BLaER1 (cell line): ENCODE data around the gene GPRC5D.

Experiments used
- H3K27ac ChIP-seq: shearing (Covaris generic); formaldehyde crosslinking; 2 replicates; pipeline ENCODE4 v1.8.1; 2022
- H3K27me3 ChIP-seq: shearing (Covaris generic); formaldehyde crosslinking; 2 replicates; pipeline ENCODE4 v1.8.1; 2022
- H3K36me3 ChIP-seq: shearing (Covaris generic); formaldehyde crosslinking; 2 replicates; pipeline ENCODE4 v1.8.1; 2022
- H3K4me1 ChIP-seq: shearing (Covaris generic); formaldehyde crosslinking; 2 replicates; pipeline ENCODE4 v1.8.1; 2022
- H3K4me2 ChIP-seq: shearing (Covaris generic); formaldehyde crosslinking; 2 replicates; pipeline ENCODE4 v1.8.1; 2022
- H3K4me3 ChIP-seq: shearing (Covaris generic); formaldehyde crosslinking; 2 replicates; pipeline ENCODE4 v1.8.1; 2022
- H3K9ac ChIP-seq: shearing (Covaris generic); formaldehyde crosslinking; 2 replicates; pipeline ENCODE4 v1.8.1; 2022
- H3K9me3 ChIP-seq: shearing (Covaris generic); formaldehyde crosslinking; 2 replicates; pipeline ENCODE4 v1.8.1; 2022
- H4K20me1 ChIP-seq: shearing (Covaris generic); formaldehyde crosslinking; 2 replicates; pipeline ENCODE4 v1.8.1; 2022
- Cebpa-rat ChIP-seq: shearing (Covaris generic); IDR thresholded peaks from 2 replicates; pipeline ENCODE4 v1.8.1; 2022

Gene GPRC5D

DNA sequence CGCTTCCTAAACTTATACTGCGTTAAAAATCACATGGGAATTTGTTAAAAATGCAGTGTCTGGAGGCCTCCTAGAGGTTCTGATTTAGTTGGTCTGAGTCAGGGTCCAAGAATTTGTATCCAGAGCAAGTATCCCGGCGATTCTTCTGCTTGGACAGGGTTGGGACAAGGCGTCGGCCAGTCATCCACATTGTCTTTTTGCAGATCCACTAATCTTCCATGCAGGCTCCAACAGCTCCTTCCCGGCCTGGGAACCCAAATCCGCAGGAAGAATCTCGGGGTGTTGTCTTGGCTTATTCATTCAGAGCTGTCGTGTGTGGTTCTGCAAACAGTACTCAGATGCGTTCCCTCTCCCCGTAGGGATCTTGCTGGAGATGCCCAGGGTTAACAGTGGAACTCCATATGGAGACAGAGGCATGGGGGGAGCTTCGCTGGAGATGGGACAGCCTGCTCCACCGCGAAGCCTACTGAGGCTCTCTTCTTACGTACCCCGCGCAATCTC, 25.3 kb downstream of the GPRC5D start:
- H3K4me2 ChIP-seq, result no peak overlapping the region
- no peak overlapping the region for H3K27ac ChIP-seq

DNA sequence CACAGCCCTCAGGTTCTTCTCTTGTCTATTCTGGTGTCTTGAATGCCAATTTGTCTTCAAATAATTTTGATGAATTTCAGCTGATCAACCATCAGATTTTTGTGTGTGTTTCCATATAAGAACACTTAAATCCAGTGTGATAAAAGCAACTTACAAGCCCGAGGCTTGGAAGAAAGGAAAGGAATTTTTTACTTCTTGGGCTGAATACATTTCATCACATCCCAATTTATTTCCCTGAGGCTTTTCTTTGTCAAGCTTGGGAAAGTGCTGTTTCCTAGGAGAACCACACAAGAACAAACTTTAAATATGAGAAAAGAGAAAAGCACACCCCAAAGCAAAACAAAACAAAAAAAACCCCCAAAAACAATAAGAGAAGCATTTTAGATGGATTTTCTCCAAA, 26.6 kb downstream of the GPRC5D start:
- no peaks in the 10 kb centered on the region for H4K20me1 ChIP-seq
- peaks cover 6% of the 10 kb centered on the region; the same call in 1 of the 2 replicates for H3K4me1 ChIP-seq
- no peak overlapping the region for H3K9ac ChIP-seq
- no peaks in the 10 kb centered on the region for H3K27me3 ChIP-seq
- H3K27ac ChIP-seq, result no peak overlapping the region
- no peak overlapping the region for H3K4me2 ChIP-seq
- no peak for TF ChIP-seq Cebpa-rat
- peaks cover 7% of the 10 kb centered on the region for H3K9me3 ChIP-seq
- H3K36me3 ChIP-seq, result no peaks in the 10 kb centered on the region
- no peak overlapping the region for H3K4me3 ChIP-seq

More for the DNA sequence above, 25.3 kb downstream of the GPRC5D start:
- TF ChIP-seq Cebpa-rat, result no peak
- no peak overlapping the region for H3K4me3 ChIP-seq
- no peak overlapping the region for H3K9ac ChIP-seq
- H3K36me3 ChIP-seq, result no peaks in the 10 kb centered on the region
- H3K27me3 ChIP-seq, result no peaks in the 10 kb centered on the region
- H3K4me1 ChIP-seq, result peaks cover 6% of the 10 kb centered on the region; the same call in 1 of the 2 replicates
- H4K20me1 ChIP-seq, result no peaks in the 10 kb centered on the region
- peaks cover 7% of the 10 kb centered on the region for H3K9me3 ChIP-seq

DNA sequence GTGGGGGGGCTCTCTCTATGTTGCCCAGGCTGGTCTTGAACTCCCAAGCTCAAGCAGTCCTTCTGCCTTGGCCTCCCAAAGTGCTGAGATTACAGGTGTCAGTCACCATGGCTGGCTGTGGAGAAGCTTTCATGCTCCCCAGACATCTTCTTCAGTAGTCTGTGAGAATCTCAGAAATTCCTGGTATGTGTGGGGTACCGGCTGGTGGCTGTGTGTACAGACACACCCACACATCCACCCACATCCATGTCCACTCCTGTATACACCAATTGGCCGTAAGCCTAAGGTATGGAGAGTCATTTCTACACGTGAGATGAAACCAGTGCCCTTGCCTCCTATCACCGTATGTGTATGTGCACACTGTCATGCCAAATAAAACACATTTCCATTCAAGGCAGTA, 27.8 kb downstream of the GPRC5D start:
- TF ChIP-seq Cebpa-rat, result no peak
- Histone ChIP-seq H3K27ac (no peak overlapping the region), H3K4me2 (no peak overlapping the region), H3K4me1 (peaks cover 6% of the 10 kb centered on the region; the same call in 1 of the 2 replicates), H3K9ac (no peak overlapping the region), H3K27me3 (no peaks in the 10 kb centered on the region), H3K36me3 (no peaks in the 10 kb centered on the region), H3K4me3 (no peak overlapping the region), H4K20me1 (no peaks in the 10 kb centered on the region), H3K9me3 (peaks cover 7% of the 10 kb centered on the region)

DNA sequence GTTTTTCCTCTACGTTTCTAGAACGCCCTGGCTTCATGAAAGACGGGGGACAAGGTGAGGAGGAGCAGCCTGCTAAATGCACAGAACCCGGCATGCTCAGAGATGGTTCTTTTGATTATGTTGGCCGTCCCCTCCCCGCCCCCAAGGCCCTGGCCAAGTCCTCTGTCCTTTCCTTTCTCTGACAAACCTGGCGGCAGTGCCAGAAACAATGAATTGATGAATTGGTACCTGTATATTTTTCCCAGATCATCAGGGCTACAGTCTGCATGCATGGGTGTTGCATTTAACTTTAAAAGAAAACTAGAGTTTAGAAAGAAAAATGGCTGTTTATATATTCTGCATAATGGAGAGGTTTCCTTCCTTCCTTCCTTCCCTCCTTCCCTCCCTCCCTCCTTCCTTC, 29.0 kb downstream of the GPRC5D start:
- H3K27ac ChIP-seq, result no peak overlapping the region
- H3K4me3 ChIP-seq, result no peak overlapping the region
- no peak overlapping the region for H3K9ac ChIP-seq
- H4K20me1 ChIP-seq, result no peaks in the 10 kb centered on the region
- no peak overlapping the region for H3K4me2 ChIP-seq
- no peaks in the 10 kb centered on the region for H3K27me3 ChIP-seq
- H3K36me3 ChIP-seq, result no peaks in the 10 kb centered on the region
- no peak for TF ChIP-seq Cebpa-rat
- H3K9me3 ChIP-seq, result peaks cover 7% of the 10 kb centered on the region
- peaks cover 6% of the 10 kb centered on the region; the same call in 1 of the 2 replicates for H3K4me1 ChIP-seq

DNA sequence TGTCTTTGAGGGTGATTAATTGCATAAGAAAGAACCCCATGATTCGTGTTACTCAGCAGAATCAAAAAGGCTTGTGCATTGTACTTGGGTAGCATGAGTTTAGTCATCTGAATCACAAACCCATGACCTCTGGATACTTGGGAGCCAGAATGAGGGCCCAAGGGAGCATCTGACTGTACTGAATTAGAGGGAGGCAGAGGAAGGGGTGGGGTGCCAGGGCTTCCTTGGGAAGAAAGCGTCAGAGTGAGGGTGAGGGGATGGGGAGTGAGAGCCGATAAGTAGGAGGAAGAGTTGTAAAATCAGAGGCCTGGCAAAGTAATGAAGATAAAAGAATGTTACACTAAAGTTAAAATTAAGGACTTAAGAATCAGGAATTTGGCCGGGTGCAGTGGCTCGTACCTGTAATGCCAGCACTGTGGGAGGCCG, 29.8 kb downstream of the GPRC5D start:
- Histone ChIP-seq H3K4me1 (peaks cover 6% of the 10 kb centered on the region; the same call in 1 of the 2 replicates), H3K36me3 (no peaks in the 10 kb centered on the region), H3K27ac (no peak overlapping the region), H3K9ac (no peak overlapping the region), H3K4me2 (peak overlapping the region; percentile 33; the same call in 1 of the 2 replicates), H3K9me3 (peaks cover under 1% of the 10 kb centered on the region; the same call in 1 of the 2 replicates), H3K27me3 (no peaks in the 10 kb centered on the region), H4K20me1 (no peaks in the 10 kb centered on the region), H3K4me3 (no peak overlapping the region)
- no peak for TF ChIP-seq Cebpa-rat

DNA sequence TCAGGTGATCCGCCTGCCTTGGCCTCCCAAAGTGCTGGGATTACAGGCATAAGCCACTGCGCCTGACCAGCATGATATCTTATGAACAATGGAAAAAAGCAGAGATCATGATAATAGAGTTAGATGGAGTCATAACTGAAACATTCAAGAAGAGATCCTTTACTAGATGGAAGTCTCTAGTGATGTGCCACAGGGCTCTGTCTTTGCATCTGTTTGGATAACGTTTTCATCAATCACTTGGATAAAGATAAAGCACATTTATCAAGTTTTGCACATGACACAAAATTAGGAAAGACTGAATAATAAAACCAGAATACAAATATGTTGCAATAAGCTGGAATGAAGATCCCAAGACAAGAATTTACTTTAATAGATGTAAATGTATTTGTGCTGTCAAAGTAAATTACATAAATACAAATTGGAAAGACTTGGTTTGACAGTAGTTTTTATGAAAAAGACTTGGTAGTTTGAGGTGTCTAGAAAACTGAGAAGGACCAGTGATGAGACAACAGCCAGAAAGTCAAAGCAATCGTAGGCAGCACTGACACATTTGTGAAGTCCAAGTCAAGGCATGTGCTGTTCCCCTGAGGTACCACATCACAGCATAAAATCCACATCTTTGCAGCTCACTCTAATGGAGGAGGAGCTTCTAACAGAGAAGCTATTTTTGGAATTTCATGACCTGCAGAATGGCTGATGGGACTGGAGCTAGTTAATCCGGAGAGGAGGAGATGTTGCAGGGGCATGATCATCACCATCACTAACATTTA, 32.1 kb downstream of the GPRC5D start:
- Histone ChIP-seq H3K36me3 (no peaks in the 10 kb centered on the region), H3K27me3 (no peaks in the 10 kb centered on the region)

DNA sequence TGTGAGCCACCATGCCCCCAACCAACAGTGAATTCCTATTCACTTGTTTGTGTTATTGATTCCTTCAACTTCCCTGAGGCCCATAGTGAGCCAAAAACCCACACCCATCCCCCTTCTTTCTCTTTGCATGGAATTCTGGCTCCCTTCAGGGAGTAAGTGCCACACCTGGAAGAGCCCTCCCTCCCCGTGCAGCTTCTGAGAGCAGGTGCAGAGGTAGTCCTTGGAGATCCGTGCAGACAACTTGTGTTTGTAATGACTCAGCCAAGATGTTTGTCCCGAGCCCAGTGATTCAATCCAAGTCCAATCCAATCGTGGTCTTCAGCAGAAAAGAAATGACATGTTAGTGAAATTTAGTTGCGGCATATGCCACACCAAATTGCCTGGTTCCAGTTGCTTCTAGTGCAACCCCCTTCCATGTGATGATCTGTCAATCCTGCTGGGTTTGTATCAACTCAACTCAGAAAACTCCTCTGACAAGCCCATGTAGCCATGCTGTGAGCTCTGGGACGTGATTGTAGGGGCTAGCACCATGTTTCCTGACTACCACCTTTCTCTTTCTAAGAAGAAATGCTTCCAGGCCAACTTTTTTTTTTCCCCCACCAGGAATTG, 33.1 kb downstream of the GPRC5D start:
- H3K9ac ChIP-seq, result no peak overlapping the region
- H3K27me3 ChIP-seq, result no peaks in the 10 kb centered on the region
- no peak overlapping the region for H3K4me3 ChIP-seq
- peaks cover 26% of the 10 kb centered on the region for H3K4me1 ChIP-seq
- H4K20me1 ChIP-seq, result no peaks in the 10 kb centered on the region
- H3K27ac ChIP-seq, result no peak overlapping the region
- no peaks in the 10 kb centered on the region for H3K36me3 ChIP-seq
- no peak overlapping the region for H3K4me2 ChIP-seq
- no peaks in the 10 kb centered on the region for H3K9me3 ChIP-seq
- TF ChIP-seq Cebpa-rat, result no peak

More for the DNA sequence above, 32.1 kb downstream of the GPRC5D start:
- no peaks in the 10 kb centered on the region for H4K20me1 ChIP-seq
- H3K4me3 ChIP-seq, result no peak overlapping the region
- no peak overlapping the region for H3K9ac ChIP-seq
- H3K9me3 ChIP-seq, result no peaks in the 10 kb centered on the region
- peaks cover 18% of the 10 kb centered on the region for H3K4me1 ChIP-seq
- H3K27ac ChIP-seq, result no peak overlapping the region
- H3K4me2 ChIP-seq, result no peak overlapping the region
- no peak for TF ChIP-seq Cebpa-rat

DNA sequence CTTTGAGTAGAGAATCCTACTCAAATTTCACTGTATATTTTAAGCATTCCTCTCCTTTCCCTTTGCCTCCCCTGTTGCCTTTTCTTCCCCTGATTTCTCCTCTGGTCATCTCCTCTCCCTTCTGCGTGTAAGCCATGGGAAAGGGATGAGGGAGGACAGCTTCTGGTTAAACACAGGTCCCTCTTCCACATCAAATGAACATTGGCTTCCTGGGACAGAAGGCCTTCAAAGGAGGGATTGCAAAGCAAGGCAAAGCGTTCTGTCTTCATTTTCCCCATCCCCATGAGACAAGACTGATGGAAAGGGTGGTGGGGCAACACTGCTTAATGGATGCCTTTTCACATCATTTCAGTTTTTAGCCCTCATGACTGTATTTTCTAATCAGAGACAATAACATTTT, 34.5 kb downstream of the GPRC5D start:
- H3K9me3 ChIP-seq, result no peaks in the 10 kb centered on the region
- no peak overlapping the region for H3K4me3 ChIP-seq
- H3K27me3 ChIP-seq, result no peaks in the 10 kb centered on the region
- H3K4me1 ChIP-seq, result peaks cover 38% of the 10 kb centered on the region
- H3K4me2 ChIP-seq, result no peak overlapping the region
- TF ChIP-seq Cebpa-rat, result no peak
- H3K9ac ChIP-seq, result no peak overlapping the region
- no peaks in the 10 kb centered on the region for H4K20me1 ChIP-seq
- no peaks in the 10 kb centered on the region for H3K36me3 ChIP-seq
- H3K27ac ChIP-seq, result no peak overlapping the region

DNA sequence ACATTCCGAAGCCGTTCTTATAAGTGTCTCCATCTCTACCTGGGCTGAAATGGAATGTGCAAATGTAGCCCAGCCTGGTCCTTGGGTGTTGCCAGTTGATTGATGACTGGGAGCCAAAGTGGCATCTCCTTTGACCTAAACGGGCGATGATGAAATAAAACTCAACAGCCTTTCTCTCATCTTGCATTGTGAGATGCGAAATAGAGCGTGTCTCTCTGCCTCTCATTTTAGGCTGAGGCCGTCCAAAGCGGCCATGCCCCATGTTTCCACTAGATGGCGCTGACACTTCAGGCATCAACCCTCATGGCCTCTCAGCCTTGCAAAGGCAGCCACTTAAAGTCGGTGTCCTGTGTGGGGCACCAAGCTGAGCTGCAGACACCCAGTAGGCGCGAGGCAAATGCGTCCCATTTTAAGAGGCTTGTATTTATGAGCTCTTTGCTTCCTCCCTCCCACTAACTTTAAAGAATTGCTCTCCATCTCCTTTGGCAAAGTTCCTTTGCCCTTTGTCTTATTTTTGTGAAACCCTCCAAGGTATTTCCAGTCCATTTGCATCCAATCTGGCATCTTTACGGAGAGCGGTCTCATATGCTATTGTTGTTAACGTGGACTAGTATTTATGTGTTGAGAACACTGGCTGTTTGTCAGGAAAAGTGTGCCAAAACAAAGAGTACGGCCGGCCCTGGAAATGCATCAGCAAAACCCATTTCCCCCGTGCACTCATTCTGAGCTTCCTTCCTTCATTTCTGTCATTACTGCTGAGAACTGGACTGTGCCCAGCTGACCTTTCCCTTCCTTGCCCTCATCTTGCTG, 35.6 kb downstream of the GPRC5D start:
- H4K20me1 ChIP-seq, result no peaks in the 10 kb centered on the region
- no peaks in the 10 kb centered on the region for H3K27me3 ChIP-seq
- no peak overlapping the region for H3K9ac ChIP-seq
- no peak overlapping the region for H3K27ac ChIP-seq
- H3K4me3 ChIP-seq, result no peak overlapping the region
- H3K4me1 ChIP-seq, result peaks cover 40% of the 10 kb centered on the region
- no peaks in the 10 kb centered on the region for H3K9me3 ChIP-seq
- no peaks in the 10 kb centered on the region for H3K36me3 ChIP-seq
- TF ChIP-seq Cebpa-rat, result no peak
- H3K4me2 ChIP-seq, result peak overlapping the region; percentile 30
